ENCODE measurements around the gene PPP2R3A.

GRCh38 chr3:136075811-136076210 lies 110.3 kb downstream of the PPP2R3A start:
- TF ChIP-seq, protein P1, sequence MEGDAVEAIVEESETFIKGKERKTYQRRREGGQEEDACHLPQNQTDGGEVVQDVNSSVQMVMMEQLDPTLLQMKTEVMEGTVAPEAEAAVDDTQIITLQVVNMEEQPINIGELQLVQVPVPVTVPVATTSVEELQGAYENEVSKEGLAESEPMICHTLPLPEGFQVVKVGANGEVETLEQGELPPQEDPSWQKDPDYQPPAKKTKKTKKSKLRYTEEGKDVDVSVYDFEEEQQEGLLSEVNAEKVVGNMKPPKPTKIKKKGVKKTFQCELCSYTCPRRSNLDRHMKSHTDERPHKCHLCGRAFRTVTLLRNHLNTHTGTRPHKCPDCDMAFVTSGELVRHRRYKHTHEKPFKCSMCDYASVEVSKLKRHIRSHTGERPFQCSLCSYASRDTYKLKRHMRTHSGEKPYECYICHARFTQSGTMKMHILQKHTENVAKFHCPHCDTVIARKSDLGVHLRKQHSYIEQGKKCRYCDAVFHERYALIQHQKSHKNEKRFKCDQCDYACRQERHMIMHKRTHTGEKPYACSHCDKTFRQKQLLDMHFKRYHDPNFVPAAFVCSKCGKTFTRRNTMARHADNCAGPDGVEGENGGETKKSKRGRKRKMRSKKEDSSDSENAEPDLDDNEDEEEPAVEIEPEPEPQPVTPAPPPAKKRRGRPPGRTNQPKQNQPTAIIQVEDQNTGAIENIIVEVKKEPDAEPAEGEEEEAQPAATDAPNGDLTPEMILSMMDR (IDR thresholded peaks at IDR 0.05), result no peak
- TF ChIP-seq POLR2A (IDR thresholded peaks at IDR 0.05), result no peak

All from ovary (tissue), 3 donors.